Measurements from ENCODE around the gene SPAG17.

DNA sequence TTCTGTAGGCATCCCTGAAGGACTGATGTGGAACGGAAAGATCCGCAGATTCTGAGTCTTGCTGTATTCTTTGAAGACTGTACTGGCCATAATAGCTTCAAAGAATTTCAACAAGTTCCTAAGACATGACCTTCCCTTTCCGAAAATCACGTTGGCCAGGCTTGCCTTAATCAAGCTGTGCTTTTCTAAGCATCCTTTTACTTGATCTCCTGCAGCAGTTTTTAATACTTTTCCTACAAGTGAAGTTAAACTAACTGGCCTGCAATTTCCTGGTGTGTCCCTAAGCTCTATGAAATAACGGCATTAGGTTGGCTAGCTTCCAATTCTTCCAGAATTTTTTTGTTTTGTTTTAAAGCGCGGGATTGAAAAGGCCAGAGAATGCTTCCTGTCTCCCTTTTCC lies 40.3 kb downstream of the SPAG17 start:
- TF ChIP-seq CTCF (IDR thresholded peaks at IDR 0.05; ENCODE audit: insufficient read depth, low read length, poor library complexity, severe bottlenecking) (no peak), EZH2phosphoT487 (conservative IDR thresholded peaks at IDR 0.05; ENCODE audit: low read length) (no peak)
